Tibial artery (tissue), 4 donors: ENCODE data around the gene ARSJ.
"Not testable (repeated sequence)": the region's sequence is repeated elsewhere in the genome, so short reads cannot be mapped to it uniquely, and the experiment has no call there.

ENCODE experiments used
- DNase-seq, 2 donors: peaks; one replicate each; pipeline ENCODE4 v3.0.0-alpha.2; 2019
- H3K27ac ChIP-seq, 2 donors: fragments of 200-600 bp; sonication (generic) in 1 of 2; 1 replicate in 1 of 2; 2 replicates in 1 of 2; pipeline ENCODE4 v1.5.1; 2018 to 2019; ENCODE audit warnings: mild to moderate bottlenecking in 1 of 2
- H3K27me3 ChIP-seq, 2 donors: fragments of 200-600 bp; sonication (generic) in 1 of 2; one replicate each; pipeline versions ENCODE4 v1.5.1 to v1.6.0; 2016 to 2019
- H3K36me3 ChIP-seq, 3 donors: fragments of 200-600 bp; sonication (generic) in 2 of 3; one replicate each; pipeline ENCODE4 v1.5.1; 2016 to 2019; ENCODE audit warnings: mild to moderate bottlenecking in 2 of 3
- H3K4me1 ChIP-seq, 4 donors: fragments of 200-600 bp; sonication (generic) in 2 of 4; 1 replicate in 3 of 4; 2 replicates in 1 of 4; pipeline ENCODE4 v1.5.1; 2016 to 2019
- H3K4me3 ChIP-seq, 2 donors: fragments of 200-600 bp; sonication (generic) in 1 of 2; 1 replicate in 1 of 2; 2 replicates in 1 of 2; pipeline ENCODE4 v1.5.1; 2018 to 2019; ENCODE audit warnings: mild to moderate bottlenecking in 2 of 2
- H3K9me3 ChIP-seq, 3 donors: fragments of 200-600 bp; sonication (generic) in 1 of 3; one replicate each; pipeline ENCODE4 v1.5.1; 2016 to 2019
- intact Hi-C: fragments of 100-400 bp; cut with DNase I; formaldehyde crosslinking; loops from one replicate; pipeline ENCODE4 v1.15.0; 2023; ENCODE audit warnings: low total_unique reads
- TF ChIP-seq, protein P1 (sequence below), 2 experiments: fragments of 200-600 bp in 1 of 2; fragments of 450-650 bp in 1 of 2; IDR thresholded peaks; one replicate each; pipeline ENCODE4 v1.5.1; 2017 to 2019; ENCODE audit warnings: antibody characterized with exemption in 2 of 2, mild to moderate bottlenecking in 1 of 2, moderate library complexity in 1 of 2

ARSJ gene

GRCh38 chr4:113947484-113947883 lies 32.0 kb downstream of the ARSJ start:
- DNase-seq, result no peak
- Histone ChIP-seq H3K27ac (no peak overlapping the region), H3K9me3 (no peaks in the 10 kb centered on the region), H3K27me3 (no peaks in the 10 kb centered on the region), H3K4me1 (peaks cover 0 to 61% (median 10%) of the 10 kb centered on the region in 4 donors), H3K4me3 (no peak overlapping the region), H3K36me3 (no peaks in the 10 kb centered on the region)
- TF ChIP-seq, protein P1, sequence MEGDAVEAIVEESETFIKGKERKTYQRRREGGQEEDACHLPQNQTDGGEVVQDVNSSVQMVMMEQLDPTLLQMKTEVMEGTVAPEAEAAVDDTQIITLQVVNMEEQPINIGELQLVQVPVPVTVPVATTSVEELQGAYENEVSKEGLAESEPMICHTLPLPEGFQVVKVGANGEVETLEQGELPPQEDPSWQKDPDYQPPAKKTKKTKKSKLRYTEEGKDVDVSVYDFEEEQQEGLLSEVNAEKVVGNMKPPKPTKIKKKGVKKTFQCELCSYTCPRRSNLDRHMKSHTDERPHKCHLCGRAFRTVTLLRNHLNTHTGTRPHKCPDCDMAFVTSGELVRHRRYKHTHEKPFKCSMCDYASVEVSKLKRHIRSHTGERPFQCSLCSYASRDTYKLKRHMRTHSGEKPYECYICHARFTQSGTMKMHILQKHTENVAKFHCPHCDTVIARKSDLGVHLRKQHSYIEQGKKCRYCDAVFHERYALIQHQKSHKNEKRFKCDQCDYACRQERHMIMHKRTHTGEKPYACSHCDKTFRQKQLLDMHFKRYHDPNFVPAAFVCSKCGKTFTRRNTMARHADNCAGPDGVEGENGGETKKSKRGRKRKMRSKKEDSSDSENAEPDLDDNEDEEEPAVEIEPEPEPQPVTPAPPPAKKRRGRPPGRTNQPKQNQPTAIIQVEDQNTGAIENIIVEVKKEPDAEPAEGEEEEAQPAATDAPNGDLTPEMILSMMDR (IDR thresholded peaks at IDR 0.05), result no peak
- intact Hi-C loops, result no loop called here

DNA sequence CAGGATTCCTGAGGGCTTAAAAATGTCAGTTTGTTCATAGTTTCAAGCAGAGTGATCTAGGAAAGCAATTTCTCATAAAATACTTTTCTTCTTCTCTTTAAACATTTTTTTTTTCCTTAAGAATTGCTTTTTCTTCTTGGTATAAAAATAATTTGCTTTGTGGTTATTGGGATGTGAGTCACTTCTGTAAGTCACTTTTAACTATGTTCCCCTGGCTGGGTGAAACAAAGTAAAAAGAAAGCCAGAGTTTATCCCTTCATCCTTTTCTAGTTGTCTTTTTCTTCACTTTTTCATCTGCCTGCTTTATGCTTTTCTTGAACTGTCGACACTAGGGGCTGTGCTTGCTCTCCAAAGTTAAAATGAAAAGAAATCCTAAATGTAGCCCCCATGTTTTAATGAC lies 33.5 kb downstream of the ARSJ start:
- Histone ChIP-seq H3K36me3 (no peaks in the 10 kb centered on the region), H3K9me3 (no peaks in the 10 kb centered on the region), H3K27ac (peak overlapping the region; percentile 31 to 37), H3K4me3 (no peak overlapping the region), H3K27me3 (no peaks in the 10 kb centered on the region), H3K4me1 (peaks cover 0 to 55% (median 8%) of the 10 kb centered on the region in 4 donors)
- TF ChIP-seq, protein P1 (IDR thresholded peaks at IDR 0.05), result no peak
- no peak for DNase-seq
- intact Hi-C loops, result no loop called here

- DNase-seq, result no peak
- intact Hi-C loops, result no loop called here
- TF ChIP-seq, protein P1 (IDR thresholded peaks at IDR 0.05), result no peak
Measured at GRCh38 chr4:113943863-113944262, 35.6 kb downstream of the ARSJ start.

DNA sequence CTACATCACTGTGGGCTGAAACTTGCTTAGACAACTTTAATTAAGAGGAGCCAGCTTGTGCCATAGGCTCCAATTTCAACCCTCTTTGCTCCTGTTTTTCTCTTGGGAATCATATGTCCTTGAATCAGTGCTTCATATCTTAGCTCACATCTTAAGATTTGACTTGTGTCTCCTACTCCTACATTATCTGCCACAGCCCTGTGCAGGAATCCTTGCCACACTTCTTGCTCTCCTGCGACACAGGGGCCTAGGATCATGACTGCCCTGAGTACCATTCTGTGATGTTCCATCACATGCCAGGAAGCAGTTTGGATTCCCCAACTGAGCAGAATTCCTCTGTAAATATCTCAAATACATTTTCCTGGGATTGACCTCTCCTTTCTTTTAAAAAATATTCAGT lies 36.4 kb downstream of the ARSJ start:
- Histone ChIP-seq H3K27ac (no peak overlapping the region), H3K4me3 (no peak overlapping the region), H3K4me1 (peaks cover 0 to 43% (median 5%) of the 10 kb centered on the region in 4 donors), H3K36me3 (peaks cover 0 to 7% (median 0%) of the 10 kb centered on the region in 3 donors), H3K9me3 (no peaks in the 10 kb centered on the region), H3K27me3 (no peaks in the 10 kb centered on the region)
- TF ChIP-seq, protein P1 (IDR thresholded peaks at IDR 0.05), result no peak
- no peak for DNase-seq
- intact Hi-C loops, result no loop called here

More at GRCh38 chr4:113943863-113944262, 35.6 kb downstream of the ARSJ start:
- Histone ChIP-seq H3K9me3 (no peaks in the 10 kb centered on the region), H3K4me1 (peaks cover 0 to 43% (median 5%) of the 10 kb centered on the region in 4 donors), H3K27me3 (no peaks in the 10 kb centered on the region), H3K36me3 (peaks cover 0 to 7% (median 0%) of the 10 kb centered on the region in 3 donors), H3K4me3 (no peak overlapping the region), H3K27ac (no peak overlapping the region)

DNA sequence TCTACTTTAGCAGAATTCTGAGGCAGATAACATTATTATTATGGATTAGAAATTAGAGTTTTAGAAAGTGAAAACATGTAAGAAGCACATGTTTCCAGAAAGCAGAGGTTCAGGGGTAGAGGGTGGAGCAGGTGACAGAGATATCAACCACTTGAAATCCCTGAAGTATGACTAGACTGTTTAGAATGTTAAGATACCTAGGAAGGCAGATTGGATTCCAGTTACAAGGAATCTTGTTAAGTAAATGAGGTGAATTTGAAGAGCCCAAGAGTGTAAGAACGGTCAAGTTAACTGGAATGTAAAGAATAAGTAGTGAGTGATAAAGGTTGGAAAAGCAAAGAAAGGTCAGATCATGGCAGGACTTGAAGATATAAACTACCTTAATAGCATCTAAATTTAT lies 37.6 kb downstream of the ARSJ start:
- no peaks in the 10 kb centered on the region for H3K9me3 ChIP-seq
- H3K36me3 ChIP-seq, result peaks cover 0 to 7% (median 0%) of the 10 kb centered on the region in 3 donors
- intact Hi-C loops, result no loop called here
- TF ChIP-seq, protein P1 (IDR thresholded peaks at IDR 0.05), result no peak
- DNase-seq, result no peak
- no peak overlapping the region for H3K4me3 ChIP-seq
- H3K4me1 ChIP-seq, result peaks cover 0 to 43% (median 5%) of the 10 kb centered on the region in 4 donors
- H3K27ac ChIP-seq, result no peak overlapping the region
- no peaks in the 10 kb centered on the region for H3K27me3 ChIP-seq

- intact Hi-C loops, result not testable (repeated sequence)
Measured at GRCh38 chr4:113940103-113940502, 39.3 kb downstream of the ARSJ start.

More at GRCh38 chr4:113940103-113940502, 39.3 kb downstream of the ARSJ start:
- DNase-seq, H3K36me3 ChIP-seq, H3K9me3 ChIP-seq, H3K4me3 ChIP-seq, H3K27me3 ChIP-seq, H3K27ac ChIP-seq: not testable (repeated sequence)
- H3K4me1 ChIP-seq, result peaks cover 0 to 38% (median 3%) of the 10 kb centered on the region in 4 donors
